Measurements from ENCODE around the gene ZNF773. TPM values are rescaled to one million over a fixed set of nuclear protein-coding genes. Genes with fewer than 3 reads are reported as not detected.
"Not testable (repeated sequence)": the region's sequence is repeated elsewhere in the genome, so short reads cannot be mapped to it uniquely, and the experiment has no call there.

ZNF773 gene
- total and polyA plus RNA-seq, 8 donors, result 0.45 to 9.9 (median 1.9) TPM

DNA sequence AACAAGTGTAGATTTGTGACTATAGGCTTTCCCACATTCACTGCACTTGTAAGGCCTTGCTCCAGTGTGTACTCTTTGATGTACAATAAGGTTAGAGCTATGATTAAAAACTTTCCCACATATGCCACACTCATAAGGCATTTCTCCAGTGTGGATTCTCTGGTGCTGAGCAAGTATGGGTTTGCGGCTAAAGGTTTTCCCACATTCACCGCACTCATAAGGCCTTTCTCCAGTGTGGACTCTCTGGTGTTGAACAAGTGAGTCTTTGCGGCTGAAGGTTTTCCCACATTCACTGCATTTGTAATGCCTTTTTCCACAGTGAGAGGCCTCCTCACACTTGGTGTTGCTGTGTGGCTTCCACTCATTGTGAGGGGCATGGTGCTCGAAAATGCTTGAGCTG, 26.1 kb upstream of the ZNF773 start:
- H3K9me3 ChIP-seq, result peaks cover 57 to 97% (median 79%) of the 10 kb centered on the region in 4 donors
- peaks cover 0 to 14% (median 9%) of the 10 kb centered on the region in 4 donors for H3K4me1 ChIP-seq
- 95 to 100% (median 100%) methylated on average over 4 of the region's 4 CpGs for WGBS, 5 donors
- no peak for DNase-seq
- no peak overlapping the region for H3K4me3 ChIP-seq
- peaks cover 15 to 68% (median 38%) of the 10 kb centered on the region in 4 donors for H3K36me3 ChIP-seq
- TF ChIP-seq, protein P1, sequence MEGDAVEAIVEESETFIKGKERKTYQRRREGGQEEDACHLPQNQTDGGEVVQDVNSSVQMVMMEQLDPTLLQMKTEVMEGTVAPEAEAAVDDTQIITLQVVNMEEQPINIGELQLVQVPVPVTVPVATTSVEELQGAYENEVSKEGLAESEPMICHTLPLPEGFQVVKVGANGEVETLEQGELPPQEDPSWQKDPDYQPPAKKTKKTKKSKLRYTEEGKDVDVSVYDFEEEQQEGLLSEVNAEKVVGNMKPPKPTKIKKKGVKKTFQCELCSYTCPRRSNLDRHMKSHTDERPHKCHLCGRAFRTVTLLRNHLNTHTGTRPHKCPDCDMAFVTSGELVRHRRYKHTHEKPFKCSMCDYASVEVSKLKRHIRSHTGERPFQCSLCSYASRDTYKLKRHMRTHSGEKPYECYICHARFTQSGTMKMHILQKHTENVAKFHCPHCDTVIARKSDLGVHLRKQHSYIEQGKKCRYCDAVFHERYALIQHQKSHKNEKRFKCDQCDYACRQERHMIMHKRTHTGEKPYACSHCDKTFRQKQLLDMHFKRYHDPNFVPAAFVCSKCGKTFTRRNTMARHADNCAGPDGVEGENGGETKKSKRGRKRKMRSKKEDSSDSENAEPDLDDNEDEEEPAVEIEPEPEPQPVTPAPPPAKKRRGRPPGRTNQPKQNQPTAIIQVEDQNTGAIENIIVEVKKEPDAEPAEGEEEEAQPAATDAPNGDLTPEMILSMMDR (IDR thresholded peaks at IDR 0.05), result no peak
- no peak for TF ChIP-seq POLR2AphosphoS5 (IDR thresholded peaks at IDR 0.05)
- no peaks in the 10 kb centered on the region for H3K27me3 ChIP-seq
- intact Hi-C loops (cut with DNase I; ENCODE audit: low total_unique reads), result no loop called here
- no peak overlapping the region for H3K27ac ChIP-seq

DNA sequence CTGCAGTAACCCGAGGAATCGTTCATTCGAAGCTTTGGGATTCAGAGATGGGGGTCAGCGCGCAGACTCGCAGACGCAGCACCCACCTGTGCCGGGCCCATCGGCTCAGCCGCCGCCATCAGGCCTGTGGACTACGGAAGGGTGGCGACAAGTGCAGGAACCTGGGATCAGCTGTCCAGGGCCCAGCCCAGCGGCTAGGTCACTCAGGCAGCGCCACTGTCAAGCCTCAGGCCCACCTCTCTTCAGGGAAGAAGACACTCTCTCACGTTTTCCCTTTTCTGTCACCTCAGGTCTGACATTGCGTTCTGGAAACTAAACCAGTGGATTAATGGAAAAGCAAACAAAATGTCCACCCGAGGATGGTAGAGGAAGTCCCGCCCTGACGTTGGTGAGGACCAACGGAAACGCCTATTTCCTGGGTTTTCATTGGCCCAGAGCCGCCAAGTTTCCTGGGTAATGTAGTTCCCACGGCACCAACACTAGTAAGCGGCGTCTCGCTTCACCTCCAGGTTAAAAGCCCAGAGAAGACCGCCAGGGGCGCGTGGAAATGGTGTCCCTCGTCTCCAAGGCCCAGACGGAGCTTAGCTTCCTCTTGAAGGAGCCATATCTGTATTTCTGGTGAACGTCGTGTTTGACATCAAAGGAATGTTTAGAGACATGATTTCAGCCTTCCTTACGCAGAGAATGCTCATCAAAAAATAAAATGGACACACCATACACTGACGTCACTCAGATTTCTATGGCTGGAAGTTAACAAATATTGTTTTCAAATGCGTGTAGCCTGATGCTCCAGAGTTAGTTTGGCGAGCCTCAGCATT, 22.3 kb upstream of the ZNF773 start, which contains the start of gene ZNF772:
Gene ZNF772 (minus strand): TSS at position 376 of the 818 bp plus-strand sequence. CDS start 257 bp downstream, at position 119.
- TF ChIP-seq, protein P1 (IDR thresholded peaks at IDR 0.05), result peak in 4 of 7 experiments; percentile 22 to 42 (median 30)
- peak in 2 of 3 donors; percentile 11 to 60 for TF ChIP-seq POLR2AphosphoS5 (IDR thresholded peaks at IDR 0.05)
- no peak for TF ChIP-seq POLR2A (IDR thresholded peaks at IDR 0.05)
- TF ChIP-seq EP300 (IDR thresholded peaks at IDR 0.05), result no peak
- intact Hi-C loops (cut with DNase I; ENCODE audit: low total_unique reads), result no loop called here
- peaks cover 0 to 14% (median 9%) of the 10 kb centered on the region in 4 donors for H3K4me1 ChIP-seq
- H3K9me3 ChIP-seq, result peaks cover 39 to 86% (median 64%) of the 10 kb centered on the region in 4 donors
- H3K4me3 ChIP-seq, result peak within 1 kb of the TSS; percentile 56 to 77 (median 68)
- peak within 1 kb of the TSS; percentile 69 to 82 (median 73) for H3K27ac ChIP-seq
- H3K27me3 ChIP-seq, result no peaks in the 10 kb centered on the region
- WGBS, 5 donors, result 7 to 11% (median 9%) methylated on average over 32 to 38 of the region's 38 CpGs
- peaks cover 15 to 40% (median 38%) of the 10 kb centered on the region in 4 donors for H3K36me3 ChIP-seq
- DNase-seq, result peak; percentile 91 to 98

DNA sequence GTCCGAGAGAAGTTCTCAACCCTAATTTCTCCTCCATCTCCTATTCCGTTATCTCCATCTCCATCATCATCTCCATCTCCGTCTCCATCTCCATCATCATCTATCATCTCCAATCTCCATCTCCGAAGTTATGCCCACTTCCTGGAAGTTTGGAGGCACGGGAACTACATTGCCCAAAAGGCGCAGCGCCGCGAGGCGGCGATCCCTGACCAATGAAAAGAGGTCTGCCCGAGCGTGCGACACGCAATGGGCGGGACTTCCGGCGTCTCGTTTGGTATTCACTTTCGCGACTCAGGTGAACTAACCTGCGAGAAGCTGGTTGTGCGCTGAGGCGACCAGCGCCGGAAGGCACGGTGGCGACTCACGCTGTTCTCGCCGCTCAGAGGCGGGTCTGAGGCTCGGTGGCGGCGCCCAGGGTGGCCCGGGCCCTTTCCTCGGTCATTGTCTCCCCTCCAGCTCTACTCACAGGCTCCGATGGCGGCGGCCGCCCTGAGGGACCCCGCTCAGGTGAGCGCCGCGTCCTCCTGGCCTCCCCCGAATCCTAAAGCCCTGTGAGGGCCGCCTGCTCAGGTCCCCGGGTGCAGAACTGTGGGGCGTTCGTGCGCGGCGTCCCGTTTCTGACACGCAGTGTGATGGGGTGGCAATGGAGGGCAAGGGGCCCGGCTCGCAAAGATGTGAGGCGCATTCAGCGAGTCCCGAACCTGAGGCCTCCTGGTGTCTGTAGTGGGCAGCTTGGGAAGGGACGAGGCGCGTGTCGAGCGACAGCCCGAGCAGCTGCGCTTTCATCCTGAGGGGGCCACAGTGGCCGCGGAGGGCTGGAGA, 12.1 kb upstream of the ZNF773 start, which contains the start of gene ZNF419:
Gene ZNF419 (plus strand): TSS at position 274 of the 822 bp plus-strand sequence. CDS start 201 bp downstream, at position 475.
- intact Hi-C loops (cut with DNase I; ENCODE audit: low total_unique reads); H3K4me1 ChIP-seq; H3K27me3 ChIP-seq: not testable (repeated sequence)
- H3K36me3 ChIP-seq, result peaks cover 23 to 30% (median 29%) of the 10 kb centered on the region in 4 donors
- H3K4me3 ChIP-seq, result peak within 1 kb of the TSS; percentile 76 to 98 (median 82)
- TF ChIP-seq, protein P1 (IDR thresholded peaks at IDR 0.05), result peak in 1 of 7 experiments; percentile 12
- TF ChIP-seq POLR2AphosphoS5 (IDR thresholded peaks at IDR 0.05) (peak; percentile 49 to 81 (median 74)), POLR2A (IDR thresholded peaks at IDR 0.05) (peak in 1 of 4 donors; percentile 42)
- WGBS, 5 donors, result 1 to 2% (median 1%) methylated on average over 15 to 58 of the region's 69 CpGs
- H3K27ac ChIP-seq, result peak within 1 kb of the TSS; percentile 79 to 84 (median 82)
- peaks cover 0 to 33% (median 13%) of the 10 kb centered on the region in 4 donors for H3K9me3 ChIP-seq
- peak; percentile 95 to 98 for DNase-seq

DNA sequence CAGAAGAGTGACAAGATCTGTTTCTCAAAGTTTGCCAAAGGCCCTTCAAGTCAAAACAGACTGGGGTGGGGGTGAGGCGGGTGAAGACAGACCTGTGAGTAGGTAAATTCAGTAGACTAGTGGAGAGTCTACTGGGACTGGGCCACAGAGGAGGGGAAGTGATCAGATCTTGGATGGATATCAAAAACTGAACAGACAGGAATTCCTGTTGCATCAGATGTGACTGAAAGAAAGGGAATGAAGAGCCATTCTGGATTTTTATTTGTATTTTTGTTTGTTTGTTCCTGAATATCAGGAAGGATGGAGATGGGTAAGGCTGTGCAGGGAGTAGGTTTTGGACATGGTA, 11.5 kb upstream of the ZNF773 start:
- intact Hi-C loops (cut with DNase I; ENCODE audit: low total_unique reads); H3K4me1 ChIP-seq; DNase-seq; H3K27me3 ChIP-seq; H3K27ac ChIP-seq: not testable (repeated sequence)
- Histone ChIP-seq H3K9me3 (peaks cover 0 to 39% (median 19%) of the 10 kb centered on the region in 4 donors), H3K36me3 (peaks cover 25 to 36% (median 35%) of the 10 kb centered on the region in 4 donors), H3K4me3 (peak overlapping the region in 3 of 4 donors; percentile 26 to 82 (median 76))
- whole genome bisulfite sequencing, 5 donors, result 0% methylated on average over 1 of the region's 1 CpG; no CpG with 5 or more reads in 4 of the 5 donors

DNA sequence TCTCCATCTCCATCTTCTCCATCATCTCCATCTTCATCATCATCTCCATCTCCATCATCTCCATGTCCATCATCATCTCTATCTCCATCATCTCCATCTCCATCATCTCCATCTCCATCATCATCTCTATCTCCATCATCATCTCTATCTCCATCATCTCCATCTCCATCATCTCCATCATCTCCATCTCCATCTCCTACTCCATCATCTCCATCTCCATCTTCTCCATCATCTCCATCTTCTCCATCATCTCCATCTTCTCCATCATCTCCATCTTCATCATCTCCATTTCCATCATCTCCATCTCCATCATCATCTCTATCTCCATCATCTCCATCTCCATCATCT, 432 bp upstream of the ZNF773 start:
- peak overlapping the region in 2 of 4 donors; percentile 77 to 80 for H3K4me3 ChIP-seq
- H3K4me1 ChIP-seq, result peaks cover 5 to 12% (median 8%) of the 10 kb centered on the region in 4 donors
- DNase-seq; intact Hi-C loops (cut with DNase I; ENCODE audit: low total_unique reads); H3K27me3 ChIP-seq: not testable (repeated sequence)
- H3K27ac ChIP-seq, result peak overlapping the region in 1 of 5 donors; percentile 90
- peaks cover 0 to 41% (median 21%) of the 10 kb centered on the region in 4 donors for H3K36me3 ChIP-seq
- H3K9me3 ChIP-seq, result peaks cover 9 to 71% (median 43%) of the 10 kb centered on the region in 4 donors

DNA sequence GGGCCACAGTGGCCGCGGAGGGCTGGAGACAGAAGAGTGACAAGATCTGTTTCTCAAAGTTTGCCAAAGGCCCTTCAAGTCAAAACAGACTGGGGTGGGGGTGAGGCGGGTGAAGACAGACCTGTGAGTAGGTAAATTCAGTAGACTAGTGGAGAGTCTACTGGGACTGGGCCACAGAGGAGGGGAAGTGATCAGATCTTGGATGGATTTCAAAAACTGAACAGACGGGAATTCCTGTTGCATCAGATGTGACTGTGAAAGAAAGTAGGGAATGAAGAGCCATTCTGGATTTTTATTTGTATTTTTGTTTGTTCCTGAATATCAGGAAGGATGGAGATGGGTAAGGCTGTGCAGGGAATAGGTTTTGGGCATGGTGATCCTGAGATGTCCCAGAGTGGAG, 662 bp downstream of the ZNF773 start:
- peaks cover 5 to 12% (median 8%) of the 10 kb centered on the region in 4 donors for H3K4me1 ChIP-seq
- 0 to 9% (median 0%) methylated on average over 1 to 2 of the region's 4 CpGs for WGBS, 5 donors
- DNase-seq, result peak in 1 of 2 donors; percentile 21
- H3K27ac ChIP-seq; H3K27me3 ChIP-seq; intact Hi-C loops (cut with DNase I; ENCODE audit: low total_unique reads): not testable (repeated sequence)
- H3K4me3 ChIP-seq, result peak overlapping the region; percentile 77 to 84 (median 82)
- peaks cover 5 to 41% (median 29%) of the 10 kb centered on the region in 4 donors for H3K36me3 ChIP-seq
- peaks cover 3 to 67% (median 41%) of the 10 kb centered on the region in 4 donors for H3K9me3 ChIP-seq

Measured in stomach (tissue), 9 donors.